Loucy (cell line): ENCODE results near the gene USP6.

ENCODE experiments used
- EZH2phosphoT487 ChIP-seq: fragments of 200-600 bp; IDR thresholded peaks from 2 replicates; pipeline ENCODE4 v1.6.1; 2018; ENCODE audit warnings: antibody characterized with exemption, mild to moderate bottlenecking, moderate library complexity, borderline replicate concordance
- TF ChIP-seq, protein P1 (sequence below): fragments of 200-600 bp; sonication (generic); conservative IDR thresholded peaks from 2 replicates; pipeline ENCODE4 v1.5.1; 2014; ENCODE audit warnings: mild to moderate bottlenecking, antibody characterized with exemption, low read length

DNA sequence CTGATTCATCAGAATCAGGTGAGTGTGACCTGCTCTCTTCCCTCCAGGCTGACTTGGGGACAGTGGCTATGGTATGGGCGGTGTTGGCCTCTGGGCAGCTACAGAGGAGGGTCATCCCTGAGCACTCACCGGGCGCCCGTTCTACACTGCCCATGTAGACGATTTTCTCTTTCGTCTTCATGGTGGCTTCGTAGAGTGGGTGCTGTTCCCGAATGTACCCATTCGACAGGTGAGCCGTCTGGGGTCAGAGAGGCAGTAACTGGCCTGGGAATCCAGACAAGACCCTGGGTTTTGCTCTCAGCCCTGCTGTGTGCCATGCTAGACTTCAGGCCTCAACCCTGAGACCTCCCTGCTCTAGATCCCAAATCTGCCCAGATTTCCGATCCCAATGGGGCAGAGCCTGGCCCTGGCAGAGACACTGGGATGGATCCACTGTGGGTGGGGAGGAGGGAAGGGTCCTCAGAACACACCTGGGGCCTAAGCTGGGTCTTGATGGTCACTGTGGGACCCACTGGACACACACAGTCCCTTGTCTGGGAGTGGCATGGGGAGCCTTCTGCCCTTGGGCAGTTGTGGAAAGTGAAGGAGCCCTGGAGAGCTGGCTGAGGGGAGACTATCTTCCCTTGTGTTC, 13.2 kb downstream of the USP6 start:
- TF ChIP-seq, protein P1, sequence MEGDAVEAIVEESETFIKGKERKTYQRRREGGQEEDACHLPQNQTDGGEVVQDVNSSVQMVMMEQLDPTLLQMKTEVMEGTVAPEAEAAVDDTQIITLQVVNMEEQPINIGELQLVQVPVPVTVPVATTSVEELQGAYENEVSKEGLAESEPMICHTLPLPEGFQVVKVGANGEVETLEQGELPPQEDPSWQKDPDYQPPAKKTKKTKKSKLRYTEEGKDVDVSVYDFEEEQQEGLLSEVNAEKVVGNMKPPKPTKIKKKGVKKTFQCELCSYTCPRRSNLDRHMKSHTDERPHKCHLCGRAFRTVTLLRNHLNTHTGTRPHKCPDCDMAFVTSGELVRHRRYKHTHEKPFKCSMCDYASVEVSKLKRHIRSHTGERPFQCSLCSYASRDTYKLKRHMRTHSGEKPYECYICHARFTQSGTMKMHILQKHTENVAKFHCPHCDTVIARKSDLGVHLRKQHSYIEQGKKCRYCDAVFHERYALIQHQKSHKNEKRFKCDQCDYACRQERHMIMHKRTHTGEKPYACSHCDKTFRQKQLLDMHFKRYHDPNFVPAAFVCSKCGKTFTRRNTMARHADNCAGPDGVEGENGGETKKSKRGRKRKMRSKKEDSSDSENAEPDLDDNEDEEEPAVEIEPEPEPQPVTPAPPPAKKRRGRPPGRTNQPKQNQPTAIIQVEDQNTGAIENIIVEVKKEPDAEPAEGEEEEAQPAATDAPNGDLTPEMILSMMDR: no peak
- TF ChIP-seq EZH2phosphoT487: no peak
